Effector memory CD8-positive, alpha-beta T cell (primary cell): Measurements from ENCODE around the gene TNFAIP6.
"Not testable (repeated sequence)": the region's sequence is repeated elsewhere in the genome, so short reads cannot be mapped to it uniquely, and the experiment has no call there.

Experiments used
- ATAC-seq: fragments of 150-1000 bp; cut with Tn5 transposase; replicated peaks from 2 replicates; pipeline ENCODE4 v1.10.0; 2021; ENCODE audit warnings: mild to moderate bottlenecking, moderate library complexity
- DNase-seq, 3 experiments: peaks; one replicate each; pipeline ENCODE4 v3.0.0; 2021
- H3K27ac Mint-ChIP-seq, 2 donors: one replicate each; pipeline ENCODE4 v1.8.0; 2022; ENCODE audit warnings: mild to moderate bottlenecking in 2 of 2, mixed read lengths in 2 of 2, moderate library complexity in 2 of 2
- H3K27me3 Mint-ChIP-seq, 2 donors: one replicate each; pipeline ENCODE4 v1.8.0; 2022; ENCODE audit warnings: mixed read lengths in 2 of 2
- H3K36me3 Mint-ChIP-seq: one replicate; pipeline ENCODE4 v1.8.0; 2022; ENCODE audit warnings: mild to moderate bottlenecking, moderate library complexity, mixed read lengths; ENCODE audit not compliant: insufficient read depth
- H3K4me1 Mint-ChIP-seq, 2 donors: one replicate each; pipeline ENCODE4 v1.8.0; 2022; ENCODE audit warnings: low read depth in 2 of 2, mixed read lengths in 2 of 2
- H3K4me3 Mint-ChIP-seq, 2 donors: one replicate each; pipeline ENCODE4 v1.8.0; 2022; ENCODE audit warnings: mild to moderate bottlenecking in 2 of 2, mixed read lengths in 2 of 2, moderate library complexity in 2 of 2
- H3K9me3 Mint-ChIP-seq, 2 donors: one replicate each; pipeline ENCODE4 v1.8.0; 2022; ENCODE audit warnings: mixed read lengths in 2 of 2
- total RNA-seq, 9 experiments: gene quantifications; one replicate each; lab custom pipeline; 2026; lab: John Stamatoyannopoulos, UW

Gene TNFAIP6, protein sequence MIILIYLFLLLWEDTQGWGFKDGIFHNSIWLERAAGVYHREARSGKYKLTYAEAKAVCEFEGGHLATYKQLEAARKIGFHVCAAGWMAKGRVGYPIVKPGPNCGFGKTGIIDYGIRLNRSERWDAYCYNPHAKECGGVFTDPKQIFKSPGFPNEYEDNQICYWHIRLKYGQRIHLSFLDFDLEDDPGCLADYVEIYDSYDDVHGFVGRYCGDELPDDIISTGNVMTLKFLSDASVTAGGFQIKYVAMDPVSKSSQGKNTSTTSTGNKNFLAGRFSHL
- total RNA-seq = 0 to 0.38 (median 0) reads per million in 9 experiments

- H3K9me3 Mint-ChIP-seq = no peaks in the 10 kb centered on the region
- H3K4me1 Mint-ChIP-seq = no peaks in the 10 kb centered on the region
- peaks cover 0 to 24% of the 10 kb centered on the region in 2 donors for H3K27me3 Mint-ChIP-seq
- no peak within 1 kb of the TSS for H3K4me3 Mint-ChIP-seq
- no peaks in the 10 kb centered on the region for H3K36me3 Mint-ChIP-seq
- no peak within 1 kb of the TSS for H3K27ac Mint-ChIP-seq
- DNase-seq = no peak
- no peak for ATAC-seq
Observed at GRCh38 chr2:151357359-151357758, at the start of gene TNFAIP6. Gene TNFAIP6 (plus strand): TSS chr2:151357592. CDS start chr2:151357667, 75 bp downstream.

DNA sequence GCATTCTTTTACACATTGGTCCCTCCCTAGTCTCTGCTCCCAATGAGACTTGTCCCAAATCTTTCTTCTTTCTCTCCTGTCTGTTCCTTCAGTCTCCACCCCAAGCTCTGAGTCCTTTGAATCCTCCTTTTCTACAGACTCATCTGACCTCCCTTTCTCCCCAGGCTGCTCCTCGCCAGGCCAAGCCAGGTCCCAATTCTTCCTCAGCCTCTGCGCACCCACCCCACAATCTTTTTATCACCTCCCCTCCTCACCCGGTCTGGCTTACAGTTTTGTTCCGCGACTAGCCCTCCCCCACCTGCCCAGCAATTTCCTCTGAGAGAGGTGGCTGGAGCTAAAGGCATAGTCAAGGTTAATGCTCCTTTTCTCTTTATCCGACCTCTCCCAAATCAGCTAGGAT lies 47.1 kb upstream of the TNFAIP6 start:
- H3K4me3 Mint-ChIP-seq, H3K27me3 Mint-ChIP-seq, H3K9me3 Mint-ChIP-seq, H3K36me3 Mint-ChIP-seq, ATAC-seq, H3K27ac Mint-ChIP-seq, H3K4me1 Mint-ChIP-seq, DNase-seq: not testable (repeated sequence)

DNA sequence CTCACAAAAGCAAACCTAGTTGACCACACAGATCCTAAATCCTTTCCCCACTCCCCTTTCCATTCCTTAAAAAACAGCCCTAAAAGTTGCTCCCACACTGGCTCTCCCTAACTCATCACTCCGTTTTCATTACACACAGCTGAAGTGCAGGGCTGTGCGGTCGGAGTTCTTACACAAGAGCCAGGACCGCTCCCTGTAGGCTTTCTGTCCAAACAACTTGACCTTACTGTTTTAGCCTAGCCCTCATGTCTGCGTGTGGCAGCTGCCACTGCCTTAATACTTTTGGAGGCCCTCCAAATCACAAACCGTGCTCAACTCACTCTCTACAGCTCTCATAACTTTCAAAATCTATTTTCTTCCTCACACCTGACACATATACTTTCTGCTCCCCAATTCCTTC lies 45.0 kb upstream of the TNFAIP6 start:
- not testable (repeated sequence) for H3K36me3 Mint-ChIP-seq, H3K9me3 Mint-ChIP-seq, DNase-seq, ATAC-seq, H3K4me1 Mint-ChIP-seq, H3K27ac Mint-ChIP-seq, H3K4me3 Mint-ChIP-seq
- peaks cover 9 to 13% of the 10 kb centered on the region in 2 donors for H3K27me3 Mint-ChIP-seq

GRCh38 chr2:151315381-151315903 lies 42.0 kb upstream of the TNFAIP6 start:
- H3K4me1 Mint-ChIP-seq = peaks cover 0 to 1% of the 10 kb centered on the region in 2 donors
- DNase-seq (no peak), ATAC-seq (no peak)
- no peak overlapping the region for H3K27ac Mint-ChIP-seq
- peaks cover 27 to 30% of the 10 kb centered on the region in 2 donors for H3K27me3 Mint-ChIP-seq
- H3K9me3 Mint-ChIP-seq = no peaks in the 10 kb centered on the region
- H3K36me3 Mint-ChIP-seq = no peaks in the 10 kb centered on the region
- no peak overlapping the region for H3K4me3 Mint-ChIP-seq

- no peak for DNase-seq
- Mint-ChIP-seq H3K27me3 (peaks cover 4 to 6% of the 10 kb centered on the region in 2 donors), H3K4me3 (no peak overlapping the region), H3K9me3 (no peaks in the 10 kb centered on the region), H3K36me3 (peaks cover 7% of the 10 kb centered on the region), H3K27ac (no peak overlapping the region), H3K4me1 (no peaks in the 10 kb centered on the region)
- no peak for ATAC-seq
Observed at GRCh38 chr2:151325581-151326095, 31.8 kb upstream of the TNFAIP6 start.

- no peak overlapping the region for H3K27ac Mint-ChIP-seq
- DNase-seq (no peak), ATAC-seq (no peak)
- H3K9me3 Mint-ChIP-seq = no peaks in the 10 kb centered on the region
- peaks cover 7% of the 10 kb centered on the region for H3K36me3 Mint-ChIP-seq
- H3K4me1 Mint-ChIP-seq = no peaks in the 10 kb centered on the region
- H3K27me3 Mint-ChIP-seq = peaks cover 4 to 9% of the 10 kb centered on the region in 2 donors
- no peak overlapping the region for H3K4me3 Mint-ChIP-seq
Observed at GRCh38 chr2:151326554-151326953, 30.8 kb upstream of the TNFAIP6 start.

GRCh38 chr2:151329998-151330397 lies 27.4 kb upstream of the TNFAIP6 start:
- no peak overlapping the region for H3K27ac Mint-ChIP-seq
- no peaks in the 10 kb centered on the region for H3K4me1 Mint-ChIP-seq
- no peak for ATAC-seq
- H3K36me3 Mint-ChIP-seq = peaks cover 2% of the 10 kb centered on the region
- DNase-seq = no peak
- peaks cover 5 to 10% of the 10 kb centered on the region in 2 donors for H3K27me3 Mint-ChIP-seq
- no peaks in the 10 kb centered on the region for H3K9me3 Mint-ChIP-seq
- no peak overlapping the region for H3K4me3 Mint-ChIP-seq

DNA sequence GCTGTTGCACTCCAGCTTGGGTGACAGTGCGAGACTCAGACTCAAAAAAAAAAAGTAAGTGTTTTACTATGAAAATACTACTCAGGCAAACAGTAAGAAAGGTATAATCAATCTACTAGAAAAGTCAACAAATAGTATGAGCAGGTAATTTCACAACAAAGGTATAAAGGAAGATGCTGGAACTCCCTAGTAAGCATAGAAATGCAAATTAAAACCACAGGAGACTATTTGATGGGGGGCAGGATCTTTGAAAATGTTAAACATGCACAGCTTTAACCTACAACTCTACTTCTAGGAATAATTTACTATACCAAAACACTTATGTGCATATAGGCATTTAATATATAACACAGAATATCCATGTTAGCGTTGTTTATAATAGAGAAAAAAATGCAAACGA lies 24.3 kb upstream of the TNFAIP6 start:
- H3K27me3 Mint-ChIP-seq = peaks cover 13 to 16% of the 10 kb centered on the region in 2 donors
- no peak overlapping the region for H3K4me3 Mint-ChIP-seq
- H3K9me3 Mint-ChIP-seq = no peaks in the 10 kb centered on the region
- H3K27ac Mint-ChIP-seq = no peak overlapping the region
- DNase-seq (no peak), ATAC-seq (no peak)
- H3K4me1 Mint-ChIP-seq = no peaks in the 10 kb centered on the region
- H3K36me3 Mint-ChIP-seq = peaks cover 2% of the 10 kb centered on the region

DNA sequence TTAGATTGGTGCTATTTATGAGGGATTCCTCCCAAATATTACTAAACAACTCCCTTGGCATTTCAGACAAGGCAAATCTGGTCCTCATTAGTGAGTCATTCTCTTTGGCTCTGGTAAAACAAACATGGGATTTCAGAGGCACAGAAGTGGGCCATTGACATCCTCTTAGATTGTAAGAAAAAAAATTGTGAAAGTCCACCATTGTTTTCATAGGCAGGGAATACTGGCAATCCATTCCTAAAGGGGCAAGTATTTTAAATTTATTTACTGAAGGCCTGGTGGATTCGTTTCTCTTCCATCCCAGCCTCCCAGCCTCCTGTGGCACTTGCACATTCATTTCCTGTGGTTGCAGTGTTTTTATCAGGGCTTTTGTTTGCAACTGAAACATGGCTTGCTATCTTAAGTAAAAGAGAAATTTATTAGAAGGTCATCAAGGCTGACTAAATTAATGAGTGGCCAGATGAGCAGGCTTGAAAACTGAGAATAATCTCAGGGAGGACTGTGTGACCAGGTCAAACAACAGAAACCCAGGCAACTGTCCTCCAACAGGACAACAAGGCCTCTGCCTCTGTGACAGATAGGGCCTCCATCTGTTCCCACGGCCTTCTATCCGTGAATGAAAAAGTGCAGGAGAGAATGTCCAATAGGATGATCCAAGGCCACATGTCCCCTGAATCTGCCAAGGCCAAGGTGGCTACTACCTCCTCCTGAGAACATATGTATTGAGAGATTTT lies 23.1 kb upstream of the TNFAIP6 start:
- H3K36me3 Mint-ChIP-seq = no peaks in the 10 kb centered on the region

GRCh38 chr2:151336863-151337371 lies 20.5 kb upstream of the TNFAIP6 start:
- Mint-ChIP-seq H3K27ac (no peak overlapping the region), H3K9me3 (peaks cover 0 to 3% of the 10 kb centered on the region in 2 donors), H3K4me1 (no peaks in the 10 kb centered on the region), H3K36me3 (no peaks in the 10 kb centered on the region), H3K4me3 (no peak overlapping the region), H3K27me3 (peaks cover 13 to 16% of the 10 kb centered on the region in 2 donors)
- ATAC-seq = no peak
- DNase-seq = no peak

More for the DNA sequence above, 23.1 kb upstream of the TNFAIP6 start:
- DNase-seq (no peak), ATAC-seq (no peak)
- no peaks in the 10 kb centered on the region for H3K4me1 Mint-ChIP-seq
- H3K27me3 Mint-ChIP-seq = peaks cover 13 to 16% of the 10 kb centered on the region in 2 donors
- no peaks in the 10 kb centered on the region for H3K9me3 Mint-ChIP-seq
- H3K4me3 Mint-ChIP-seq = no peak overlapping the region
- H3K27ac Mint-ChIP-seq = no peak overlapping the region

- ATAC-seq (no peak), DNase-seq (no peak)
- peaks cover 13 to 18% of the 10 kb centered on the region in 2 donors for H3K27me3 Mint-ChIP-seq
- H3K9me3 Mint-ChIP-seq = peaks cover 0 to 3% of the 10 kb centered on the region in 2 donors
- H3K4me1 Mint-ChIP-seq = no peaks in the 10 kb centered on the region
- no peak overlapping the region for H3K27ac Mint-ChIP-seq
- H3K36me3 Mint-ChIP-seq = no peaks in the 10 kb centered on the region
- H3K4me3 Mint-ChIP-seq = no peak overlapping the region
Observed at GRCh38 chr2:151337643-151338042, 19.7 kb upstream of the TNFAIP6 start.

DNA sequence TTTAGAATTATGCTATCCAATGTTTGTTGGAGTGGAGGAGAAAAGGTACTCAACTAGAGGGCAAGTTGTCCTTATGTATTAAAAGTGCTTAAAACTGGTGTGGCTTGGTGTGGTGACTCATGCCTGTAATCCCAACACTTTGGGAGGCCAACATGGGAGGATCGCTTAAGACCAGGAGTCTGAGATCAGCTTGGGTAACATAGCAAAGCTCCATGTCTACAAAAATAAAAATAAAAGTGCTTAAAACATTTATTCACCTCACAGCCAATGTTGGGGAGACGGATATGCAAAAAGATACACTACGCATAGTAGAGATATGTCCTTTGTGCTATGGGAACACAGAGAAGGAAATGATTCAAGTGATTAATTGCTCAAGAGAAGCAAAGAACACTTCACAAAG lies 19.3 kb upstream of the TNFAIP6 start:
- no peak for ATAC-seq
- Mint-ChIP-seq H3K4me1 (no peaks in the 10 kb centered on the region), H3K27me3 (peaks cover 13 to 18% of the 10 kb centered on the region in 2 donors), H3K9me3 (peaks cover 0 to 3% of the 10 kb centered on the region in 2 donors), H3K27ac (no peak overlapping the region), H3K4me3 (no peak overlapping the region), H3K36me3 (no peaks in the 10 kb centered on the region)
- no peak for DNase-seq

GRCh38 chr2:151343073-151343472 lies 14.3 kb upstream of the TNFAIP6 start:
- DNase-seq = no peak
- H3K27me3 Mint-ChIP-seq = peaks cover 6 to 13% of the 10 kb centered on the region in 2 donors
- H3K4me1 Mint-ChIP-seq = no peaks in the 10 kb centered on the region
- ATAC-seq = no peak
- H3K9me3 Mint-ChIP-seq = peaks cover 0 to 3% of the 10 kb centered on the region in 2 donors
- H3K36me3 Mint-ChIP-seq = no peaks in the 10 kb centered on the region
- no peak overlapping the region for H3K4me3 Mint-ChIP-seq
- no peak overlapping the region for H3K27ac Mint-ChIP-seq
